Stimulated activated CD4-positive, alpha-beta T cell treated with anti-CD3 and anti-CD28 coated beads, TNF-alpha, amount 100 ng/mL, for 24 hours (primary cell): ENCODE measurements around the gene C16orf87.
"Not testable (repeated sequence)": the region's sequence is repeated elsewhere in the genome, so short reads cannot be mapped to it uniquely, and the experiment has no call there.

Experiments used
- DNase-seq, 3 experiments: peaks; one replicate each; pipeline ENCODE4 v3.0.0-alpha.2; 2020; ENCODE audit warnings: low read depth in 3 of 3

Gene C16orf87

DNA sequence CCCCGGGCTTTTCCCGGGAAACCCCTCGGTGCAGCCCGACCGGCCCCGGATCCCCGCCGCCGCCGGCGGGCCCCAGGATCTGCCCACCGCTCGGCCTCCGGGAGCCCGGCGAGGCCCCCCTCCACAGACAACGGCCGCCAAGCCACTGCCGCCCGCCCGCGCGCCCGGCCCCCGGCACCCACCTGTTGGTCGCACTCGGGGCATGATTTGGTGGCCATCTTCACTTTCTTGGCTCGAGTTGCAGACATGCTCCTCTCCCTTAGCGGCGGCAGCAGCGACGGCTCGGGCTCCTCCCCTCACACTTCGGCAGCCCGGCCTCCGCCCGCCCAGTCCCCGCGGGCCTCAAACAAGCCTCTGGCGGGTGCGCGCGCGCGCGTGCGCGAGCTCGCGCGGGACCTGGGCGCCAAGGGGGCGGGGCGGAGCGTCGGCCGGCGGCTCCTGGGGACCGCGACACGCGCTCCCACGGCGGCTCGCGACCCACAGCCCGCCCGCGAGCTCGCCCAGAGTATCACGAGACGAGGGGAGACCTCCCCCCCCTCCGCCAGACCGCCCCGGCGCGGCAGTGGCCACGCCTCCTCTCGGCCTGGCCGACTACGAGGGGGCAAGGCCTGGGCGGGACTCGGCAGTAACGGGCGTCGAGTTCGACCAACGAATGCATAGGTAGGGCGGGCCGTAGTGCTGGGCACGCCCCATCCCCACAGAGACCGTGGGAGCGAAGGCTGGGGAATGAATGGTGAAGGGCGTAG is at the start of gene C16orf87:
Gene C16orf87, minus strand, starts transcription at position 279 of the 746 bp plus-strand sequence. Its CDS starts 31 bp downstream, at position 248.
- DNase-seq: peak; percentile 81 to 87 (median 82)

- DNase-seq: no peak
These were observed 44.3 kb upstream of the C16orf87 start for GRCh38 chr16:46875243-46875642.

GRCh38 chr16:46873201-46873600 is 42.2 kb upstream of the C16orf87 start:
- DNase-seq: no peak

DNA sequence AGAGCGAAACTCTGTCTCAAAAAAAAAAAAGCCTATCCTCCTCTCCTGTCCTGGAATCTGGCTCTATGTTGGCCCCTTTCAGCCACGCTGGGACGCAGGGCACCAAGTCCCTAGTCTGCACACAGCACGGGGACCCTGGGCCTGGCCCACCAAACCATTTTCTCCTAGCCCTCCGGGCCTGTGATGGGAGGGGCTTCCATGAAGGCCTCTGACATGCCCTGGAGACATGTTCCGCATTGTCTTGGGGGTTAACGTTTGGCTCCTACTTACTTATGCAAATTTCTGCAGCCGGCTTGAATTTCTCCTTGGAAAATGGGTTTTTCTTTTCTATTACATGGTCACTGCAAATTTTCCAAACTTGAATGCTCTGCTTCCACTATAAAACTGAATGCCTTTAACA is 40.6 kb upstream of the C16orf87 start:
- DNase-seq: no peak

DNA sequence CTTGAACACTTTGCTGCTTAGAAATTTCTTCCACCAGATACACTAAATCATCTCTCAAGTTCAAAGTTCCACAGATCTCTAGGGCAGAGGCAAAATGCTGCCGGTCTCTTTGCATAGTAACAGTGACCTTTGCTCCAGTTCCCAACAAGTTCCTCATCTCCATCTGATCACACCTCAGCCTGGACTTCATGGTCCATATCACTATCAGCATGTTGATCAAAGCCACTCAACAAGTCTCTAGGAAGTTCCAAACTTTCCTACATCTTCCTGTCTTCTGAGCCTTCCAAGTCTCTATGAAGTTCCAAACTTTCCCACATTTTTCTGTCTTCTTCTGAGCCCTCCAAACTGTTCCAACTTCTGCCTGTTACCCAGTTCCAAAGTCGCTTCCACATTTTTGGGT is 37.9 kb upstream of the C16orf87 start:
- DNase-seq: not testable (repeated sequence)

GRCh38 chr16:46867486-46867885 is 36.5 kb upstream of the C16orf87 start:
- DNase-seq: not testable (repeated sequence)

DNA sequence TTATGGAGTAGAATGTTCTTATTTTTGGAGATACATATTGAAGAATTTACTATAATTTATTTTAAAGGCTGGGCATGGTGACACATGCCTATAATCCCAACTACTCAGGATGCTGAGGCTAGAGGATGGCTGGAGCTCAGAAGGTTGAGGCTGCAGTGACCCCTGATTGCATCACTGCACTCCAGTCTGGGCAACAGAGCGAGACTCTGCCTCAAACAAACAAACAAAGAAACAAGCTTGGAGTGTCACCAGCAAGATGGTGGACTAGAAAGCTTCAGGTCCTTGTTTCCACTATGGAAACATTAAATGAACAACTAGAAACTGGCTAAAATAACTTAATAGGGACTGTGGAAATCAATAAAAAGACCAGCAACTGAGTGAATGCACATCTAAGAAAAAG is 35.3 kb upstream of the C16orf87 start:
- no peak for DNase-seq

- no peak for DNase-seq
These were observed 31.8 kb upstream of the C16orf87 start for GRCh38 chr16:46862555-46863447.

DNA sequence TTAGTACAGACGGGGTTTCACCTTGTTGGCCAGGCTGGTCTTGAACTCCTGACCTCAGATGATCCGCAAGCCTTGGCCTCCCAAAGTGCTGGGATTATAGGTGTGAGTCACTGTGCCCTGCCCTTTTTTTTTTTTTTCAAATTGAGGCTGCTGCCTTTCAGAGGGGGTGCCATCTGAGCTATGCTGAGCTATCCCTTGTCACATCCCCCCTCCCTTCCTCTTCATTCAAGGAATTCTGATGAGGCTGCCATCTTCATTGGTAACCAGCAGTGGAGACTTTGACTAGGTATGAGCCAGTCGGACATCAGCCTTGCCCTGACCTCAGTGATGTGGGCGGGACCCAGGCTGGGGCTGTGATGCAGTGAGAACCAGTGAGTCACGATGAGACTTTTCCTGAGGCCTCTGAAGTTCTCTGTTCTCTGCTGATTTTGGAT is 28.8 kb upstream of the C16orf87 start:
- DNase-seq: peak in 2 of 3 experiments; percentile 8 to 50

DNA sequence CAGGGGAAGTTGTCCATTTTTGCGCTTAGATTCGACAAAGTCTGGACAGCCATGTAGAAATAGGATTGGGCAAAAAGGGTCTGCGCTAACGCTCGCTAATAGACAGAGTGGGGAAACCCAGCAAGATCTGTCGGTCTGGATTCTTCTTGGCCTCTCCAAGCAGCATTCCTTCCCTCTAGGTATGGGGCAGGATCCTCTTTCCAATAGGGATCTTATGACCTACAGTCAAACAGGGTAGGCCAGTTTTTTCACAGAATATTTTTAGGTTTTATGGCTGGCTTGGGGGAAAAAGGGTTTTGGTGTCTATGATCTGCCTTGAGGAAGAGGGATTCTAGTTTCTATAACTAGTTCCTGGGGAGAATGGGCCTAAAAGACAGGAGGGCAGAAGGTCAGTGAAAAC is 27.2 kb upstream of the C16orf87 start:
- DNase-seq: no peak

- no peak for DNase-seq
These were observed 26.5 kb upstream of the C16orf87 start for GRCh38 chr16:46857368-46857945.

DNA sequence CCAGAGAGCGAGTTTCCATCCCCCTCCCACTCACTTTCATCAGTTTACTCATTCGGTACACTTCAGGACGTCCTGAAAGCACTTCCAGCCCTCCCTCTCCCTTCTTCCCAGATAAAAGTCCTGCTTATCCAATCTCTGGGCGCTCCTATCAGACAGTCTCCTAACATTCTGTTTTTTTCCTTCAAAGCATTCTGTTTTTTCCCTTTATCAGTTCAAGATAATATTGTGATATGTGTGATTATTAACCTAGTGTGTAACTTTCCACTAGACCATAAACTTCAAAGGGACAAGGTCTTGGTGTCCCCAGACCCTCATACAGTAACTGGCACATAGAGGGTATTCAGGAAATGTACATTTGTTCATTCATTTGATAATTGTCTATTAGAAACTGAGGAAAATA is 24.4 kb upstream of the C16orf87 start:
- DNase-seq: no peak

- no peak for DNase-seq
These were observed 23.9 kb upstream of the C16orf87 start for GRCh38 chr16:46854846-46855245.

- peak in 2 of 3 experiments; percentile 42 to 54 for DNase-seq
These were observed 22.9 kb upstream of the C16orf87 start for GRCh38 chr16:46853713-46854443.

- DNase-seq: no peak
These were observed 21.1 kb upstream of the C16orf87 start for GRCh38 chr16:46852130-46852529.

DNA sequence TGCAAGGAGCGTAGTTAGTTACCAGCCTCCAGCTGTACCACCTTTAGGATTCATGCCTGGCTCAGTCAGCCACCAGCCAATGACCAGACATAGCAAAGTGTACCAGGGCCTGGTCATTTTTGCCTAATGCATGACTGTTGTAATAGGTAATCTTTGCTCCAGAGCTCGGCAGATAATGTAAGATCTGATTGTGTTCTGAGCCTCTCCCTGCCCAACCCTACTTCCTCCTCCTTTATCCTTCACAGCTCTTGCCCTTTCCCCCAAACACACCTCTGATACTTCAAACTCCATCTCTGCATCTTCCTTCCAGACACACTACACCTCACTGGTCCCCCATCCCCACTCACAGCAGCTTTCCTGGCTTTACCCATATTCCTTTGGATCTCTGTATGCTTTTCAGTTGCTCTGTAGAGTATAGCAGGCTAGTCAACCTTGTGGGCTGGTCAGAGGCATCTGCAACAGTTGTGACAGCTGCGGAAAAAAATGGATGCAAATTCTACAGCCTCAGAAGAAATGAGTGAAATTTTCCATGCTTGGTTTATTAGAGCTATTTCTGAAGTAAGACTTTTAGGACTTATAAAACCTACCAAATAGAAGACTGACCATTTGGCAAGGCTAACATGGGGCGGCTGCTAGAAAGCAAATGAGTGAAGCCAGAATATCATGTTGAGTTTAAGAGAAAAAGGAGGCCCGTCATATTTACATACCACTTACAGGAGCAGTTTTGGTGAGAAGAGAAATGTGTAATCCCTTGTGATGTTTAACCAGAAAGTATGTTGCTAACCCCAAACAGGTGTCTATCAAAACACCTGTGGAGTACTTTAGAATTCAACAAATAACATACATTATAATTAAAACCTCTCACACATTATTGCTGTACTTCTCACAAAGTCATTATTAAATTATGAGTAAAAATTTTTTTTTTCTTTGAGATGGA is 19.9 kb upstream of the C16orf87 start:
- no peak for DNase-seq

- no peak for DNase-seq
These were observed 18.1 kb upstream of the C16orf87 start for GRCh38 chr16:46848768-46849764.

DNA sequence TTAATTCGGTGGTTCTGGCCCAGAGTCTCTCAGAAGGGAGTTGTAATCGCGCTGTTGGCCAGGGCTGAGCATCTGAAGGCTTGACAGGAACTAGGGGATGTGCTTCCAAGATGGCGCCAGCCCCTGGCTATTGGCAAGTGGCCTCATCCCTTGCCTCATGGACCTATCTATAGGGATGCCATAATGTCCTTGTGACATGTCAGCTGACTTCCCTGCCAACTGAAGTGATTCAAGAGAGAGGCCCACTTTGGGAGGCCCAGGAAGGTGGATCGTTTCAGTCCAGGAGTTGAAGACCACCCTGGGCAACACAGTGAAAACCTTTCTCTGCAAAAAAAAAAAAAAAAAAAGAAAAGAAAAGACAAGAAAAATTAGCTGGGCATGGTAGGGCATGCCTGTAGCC is 15.0 kb upstream of the C16orf87 start:
- DNase-seq: no peak

DNA sequence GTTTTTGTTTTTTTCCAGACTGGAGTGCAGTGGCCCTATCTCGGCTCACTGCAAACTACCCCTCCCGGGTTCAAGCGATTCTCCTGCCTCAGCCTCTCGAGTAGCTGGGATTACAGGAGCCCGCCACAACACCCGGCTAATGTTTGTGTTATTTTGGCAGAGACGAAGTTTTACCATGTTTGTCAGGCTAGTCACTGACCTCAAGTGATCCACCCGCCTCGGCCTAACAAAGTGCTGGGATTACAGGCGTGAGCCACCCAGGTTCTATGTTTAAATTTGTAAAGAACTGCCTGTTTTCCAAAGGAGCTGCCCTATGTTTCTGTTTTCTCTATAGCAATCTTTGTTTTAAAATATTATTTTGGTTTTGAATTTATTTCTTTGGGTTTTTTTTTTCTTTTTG is 13.8 kb upstream of the C16orf87 start:
- no peak for DNase-seq
